Measurements from ENCODE around the gene ASAP2.
A peak's percentile ranks its signal among the peaks of the same experiment; 100 is the strongest.
"Not testable (repeated sequence)": the region's sequence is repeated elsewhere in the genome, so short reads cannot be mapped to it uniquely, and the experiment has no call there.

Gene ASAP2

GRCh38 chr2:9385841-9386240 is 179.2 kb downstream of the ASAP2 start:
- no peak overlapping the region for H3K27ac ChIP-seq (ENCODE audit: low read length)
- no peak overlapping the region for H3K9ac ChIP-seq (ENCODE audit: low read depth, low read length)
- H3K27me3 ChIP-seq (ENCODE audit: insufficient read depth, low read length): no peaks in the 10 kb centered on the region
- H3K4me3 ChIP-seq (ENCODE audit: low read length): no peak overlapping the region
- H3K36me3 ChIP-seq (ENCODE audit: insufficient read depth, low read depth, low read length): peaks cover 43% of the 10 kb centered on the region
- no peaks in the 10 kb centered on the region for H3K9me3 ChIP-seq (ENCODE audit: insufficient read depth, low read depth, low read length)
- H3K4me1 ChIP-seq (ENCODE audit: insufficient read depth, low read length): no peaks in the 10 kb centered on the region

- Histone ChIP-seq H3K4me1 (ENCODE audit: insufficient read depth, low read length) (peaks cover 6% of the 10 kb centered on the region; the same call in 1 of the 2 replicates), H3K36me3 (ENCODE audit: insufficient read depth, low read depth, low read length) (peaks cover 35% of the 10 kb centered on the region), H3K27me3 (ENCODE audit: insufficient read depth, low read length) (no peaks in the 10 kb centered on the region), H3K9me3 (ENCODE audit: insufficient read depth, low read depth, low read length) (no peaks in the 10 kb centered on the region), H3K4me3 (ENCODE audit: low read length) (no peak overlapping the region), H3K27ac (ENCODE audit: low read length) (no peak overlapping the region), H3K9ac (ENCODE audit: low read depth, low read length) (no peak overlapping the region)
Measured at GRCh38 chr2:9388199-9388681, 181.6 kb downstream of the ASAP2 start.

- no peaks in the 10 kb centered on the region for H3K9me3 ChIP-seq (ENCODE audit: insufficient read depth, low read depth, low read length)
- no peaks in the 10 kb centered on the region for H3K27me3 ChIP-seq (ENCODE audit: insufficient read depth, low read length)
- H3K27ac ChIP-seq (ENCODE audit: low read length): no peak overlapping the region
- H3K36me3 ChIP-seq (ENCODE audit: insufficient read depth, low read depth, low read length): peaks cover 32% of the 10 kb centered on the region
- H3K4me3 ChIP-seq (ENCODE audit: low read length): no peak overlapping the region
- peaks cover 6% of the 10 kb centered on the region; the same call in 1 of the 2 replicates for H3K4me1 ChIP-seq (ENCODE audit: insufficient read depth, low read length)
- no peak overlapping the region for H3K9ac ChIP-seq (ENCODE audit: low read depth, low read length)
Measured at GRCh38 chr2:9388950-9389911, 182.6 kb downstream of the ASAP2 start.

- no peak overlapping the region for H3K27ac ChIP-seq (ENCODE audit: low read length)
- H3K36me3 ChIP-seq (ENCODE audit: insufficient read depth, low read depth, low read length): peaks cover 34% of the 10 kb centered on the region
- no peak overlapping the region for H3K9ac ChIP-seq (ENCODE audit: low read depth, low read length)
- no peak overlapping the region for H3K4me3 ChIP-seq (ENCODE audit: low read length)
- H3K4me1 ChIP-seq (ENCODE audit: insufficient read depth, low read length): peaks cover 6% of the 10 kb centered on the region; the same call in 1 of the 2 replicates
- no peaks in the 10 kb centered on the region for H3K27me3 ChIP-seq (ENCODE audit: insufficient read depth, low read length)
- H3K9me3 ChIP-seq (ENCODE audit: insufficient read depth, low read depth, low read length): no peaks in the 10 kb centered on the region
Measured at GRCh38 chr2:9390151-9390850, 183.7 kb downstream of the ASAP2 start.

- peaks cover 30% of the 10 kb centered on the region for H3K36me3 ChIP-seq (ENCODE audit: insufficient read depth, low read depth, low read length)
- no peak overlapping the region for H3K9ac ChIP-seq (ENCODE audit: low read depth, low read length)
- H3K4me1 ChIP-seq (ENCODE audit: insufficient read depth, low read length): peaks cover 6% of the 10 kb centered on the region; the same call in 1 of the 2 replicates
- no peaks in the 10 kb centered on the region for H3K27me3 ChIP-seq (ENCODE audit: insufficient read depth, low read length)
- no peak overlapping the region for H3K4me3 ChIP-seq (ENCODE audit: low read length)
- H3K27ac ChIP-seq (ENCODE audit: low read length): no peak overlapping the region
- no peaks in the 10 kb centered on the region for H3K9me3 ChIP-seq (ENCODE audit: insufficient read depth, low read depth, low read length)
Measured at GRCh38 chr2:9390991-9391390, 184.4 kb downstream of the ASAP2 start.

- Histone ChIP-seq H3K9ac (ENCODE audit: low read depth, low read length) (no peak overlapping the region), H3K9me3 (ENCODE audit: insufficient read depth, low read depth, low read length) (no peaks in the 10 kb centered on the region), H3K4me3 (ENCODE audit: low read length) (no peak overlapping the region), H3K27me3 (ENCODE audit: insufficient read depth, low read length) (no peaks in the 10 kb centered on the region), H3K36me3 (ENCODE audit: insufficient read depth, low read depth, low read length) (peaks cover 30% of the 10 kb centered on the region), H3K27ac (ENCODE audit: low read length) (no peak overlapping the region), H3K4me1 (ENCODE audit: insufficient read depth, low read length) (peaks cover 6% of the 10 kb centered on the region; the same call in 1 of the 2 replicates)
Measured at GRCh38 chr2:9391961-9392720, 185.5 kb downstream of the ASAP2 start.

GRCh38 chr2:9392898-9393765 is 186.5 kb downstream of the ASAP2 start:
- no peak overlapping the region; the same call in 1 of the 2 replicates for H3K9ac ChIP-seq (ENCODE audit: low read depth, low read length)
- peaks cover 22% of the 10 kb centered on the region; the same call in 1 of the 2 replicates for H3K36me3 ChIP-seq (ENCODE audit: insufficient read depth, low read depth, low read length)
- H3K27ac ChIP-seq (ENCODE audit: low read length): no peak overlapping the region

GRCh38 chr2:9394816-9395215 is 188.2 kb downstream of the ASAP2 start:
- no peak overlapping the region for H3K27ac ChIP-seq (ENCODE audit: low read length)
- no peak overlapping the region for H3K9ac ChIP-seq (ENCODE audit: low read depth, low read length)
- H3K4me3 ChIP-seq (ENCODE audit: low read length): no peak overlapping the region
- no peaks in the 10 kb centered on the region for H3K9me3 ChIP-seq (ENCODE audit: insufficient read depth, low read depth, low read length)
- peaks cover 6% of the 10 kb centered on the region; the same call in 1 of the 2 replicates for H3K4me1 ChIP-seq (ENCODE audit: insufficient read depth, low read length)
- H3K27me3 ChIP-seq (ENCODE audit: insufficient read depth, low read length): no peaks in the 10 kb centered on the region
- peaks cover 12% of the 10 kb centered on the region; the same call in 1 of the 2 replicates for H3K36me3 ChIP-seq (ENCODE audit: insufficient read depth, low read depth, low read length)

More at GRCh38 chr2:9392898-9393765, 186.5 kb downstream of the ASAP2 start:
- peak overlapping the region; percentile 4; the same call in 1 of the 2 replicates for H3K4me3 ChIP-seq (ENCODE audit: low read length)
- H3K27me3 ChIP-seq (ENCODE audit: insufficient read depth, low read length): no peaks in the 10 kb centered on the region
- H3K4me1 ChIP-seq (ENCODE audit: insufficient read depth, low read length): peaks cover 6% of the 10 kb centered on the region; the same call in 1 of the 2 replicates
- H3K9me3 ChIP-seq (ENCODE audit: insufficient read depth, low read depth, low read length): no peaks in the 10 kb centered on the region

- Histone ChIP-seq H3K9me3 (ENCODE audit: insufficient read depth, low read depth, low read length) (no peaks in the 10 kb centered on the region), H3K27ac (ENCODE audit: low read length) (no peak overlapping the region), H3K36me3 (ENCODE audit: insufficient read depth, low read depth, low read length) (peaks cover 9% of the 10 kb centered on the region; the same call in 1 of the 2 replicates), H3K4me3 (ENCODE audit: low read length) (no peak overlapping the region), H3K9ac (ENCODE audit: low read depth, low read length) (no peak overlapping the region), H3K4me1 (ENCODE audit: insufficient read depth, low read length) (peaks cover 6% of the 10 kb centered on the region; the same call in 1 of the 2 replicates), H3K27me3 (ENCODE audit: insufficient read depth, low read length) (no peaks in the 10 kb centered on the region)
Measured at GRCh38 chr2:9397201-9397600, 190.6 kb downstream of the ASAP2 start.

GRCh38 chr2:9398251-9398650 is 191.6 kb downstream of the ASAP2 start:
- H3K4me3 ChIP-seq (ENCODE audit: low read length); H3K9ac ChIP-seq (ENCODE audit: low read depth, low read length); H3K27ac ChIP-seq (ENCODE audit: low read length); H3K27me3 ChIP-seq (ENCODE audit: insufficient read depth, low read length); H3K9me3 ChIP-seq (ENCODE audit: insufficient read depth, low read depth, low read length); H3K4me1 ChIP-seq (ENCODE audit: insufficient read depth, low read length): not testable (repeated sequence)
- peaks cover 15% of the 10 kb centered on the region; the same call in 1 of the 2 replicates for H3K36me3 ChIP-seq (ENCODE audit: insufficient read depth, low read depth, low read length)
